DOHH2 (cell line): Measurements from ENCODE around the gene CP.
A peak's percentile ranks its signal among the peaks of the same experiment; 100 is the strongest.

Experiments
- H3F3A ChIP-seq: fragments of 200-600 bp; sonication (generic), shearing (Covaris generic); 2 replicates; pipeline ENCODE4 v1.6.0; 2016; ENCODE audit warnings: antibody characterized with exemption, mild to moderate bottlenecking; ENCODE audit not compliant: control insufficient read depth, insufficient read depth
- H3K27ac ChIP-seq: fragments of 200-600 bp; sonication (generic); 2 replicates; pipeline ENCODE4 v1.5.1; 2014; ENCODE audit warnings: low read depth, mild to moderate bottlenecking, low read length, moderate library complexity
- H3K27me3 ChIP-seq: fragments of 200-600 bp; sonication (generic); 2 replicates; pipeline ENCODE4 v1.6.1; 2014; ENCODE audit warnings: mild to moderate bottlenecking, low read length, mixed read lengths; ENCODE audit not compliant: control insufficient read depth
- H3K36me3 ChIP-seq: fragments of 200-600 bp; sonication (generic); 2 replicates; pipeline ENCODE4 v1.6.1; 2014; ENCODE audit warnings: mild to moderate bottlenecking, low read length, moderate library complexity, mixed read lengths; ENCODE audit not compliant: control insufficient read depth
- H3K4me1 ChIP-seq: fragments of 200-600 bp; sonication (generic); 2 replicates; pipeline ENCODE4 v1.6.1; 2014; ENCODE audit warnings: mild to moderate bottlenecking, low read length, mixed read lengths; ENCODE audit not compliant: control insufficient read depth
- H3K4me2 ChIP-seq: fragments of 200-600 bp; sonication (generic); 2 replicates; pipeline ENCODE4 v1.6.0; 2014; ENCODE audit warnings: mild to moderate bottlenecking, low read length, moderate library complexity
- H3K4me3 ChIP-seq: fragments of 200-600 bp; sonication (generic); 2 replicates; pipeline ENCODE4 v1.5.1; 2014; ENCODE audit warnings: mild to moderate bottlenecking, low read length, mixed read lengths
- H3K79me2 ChIP-seq: fragments of 200-600 bp; sonication (generic); 2 replicates; pipeline ENCODE4 v1.6.1; 2014; ENCODE audit warnings: mild to moderate bottlenecking, low read length, mixed read lengths; ENCODE audit not compliant: control insufficient read depth
- H3K9me2 ChIP-seq: fragments of 200-600 bp; sonication (generic); replicated peaks from 2 replicates; pipeline ENCODE4 v1.6.1; 2014; ENCODE audit warnings: mild to moderate bottlenecking, low read length, mixed read lengths; ENCODE audit not compliant: control insufficient read depth
- H3K9me3 ChIP-seq: fragments of 200-600 bp; sonication (generic); 2 replicates; pipeline ENCODE4 v1.6.1; 2014; ENCODE audit warnings: antibody characterized with exemption, low read length, mixed read lengths; ENCODE audit not compliant: control insufficient read depth, insufficient read depth
- H4K20me1 ChIP-seq: fragments of 200-600 bp; sonication (generic); 2 replicates; pipeline ENCODE4 v1.6.0; 2014; ENCODE audit warnings: low read depth, mild to moderate bottlenecking, antibody characterized with exemption, low read length, moderate library complexity; ENCODE audit not compliant: control insufficient read depth, insufficient read depth
- EZH2phosphoT487 ChIP-seq: fragments of 200-600 bp; sonication (generic); IDR thresholded peaks from 2 replicates; pipeline ENCODE4 v1.6.1; 2017; ENCODE audit warnings: borderline replicate concordance, mild to moderate bottlenecking, antibody characterized with exemption, low read length, moderate library complexity, mixed read lengths
- TF ChIP-seq, protein P1 (sequence below): fragments of 200-600 bp; sonication (generic); IDR thresholded peaks from one replicate; pipeline ENCODE4 v1.5.1; 2014; ENCODE audit warnings: antibody characterized with exemption, mild to moderate bottlenecking, low read depth, low read length; ENCODE audit not compliant: poor library complexity, severe bottlenecking

The CP gene

DNA sequence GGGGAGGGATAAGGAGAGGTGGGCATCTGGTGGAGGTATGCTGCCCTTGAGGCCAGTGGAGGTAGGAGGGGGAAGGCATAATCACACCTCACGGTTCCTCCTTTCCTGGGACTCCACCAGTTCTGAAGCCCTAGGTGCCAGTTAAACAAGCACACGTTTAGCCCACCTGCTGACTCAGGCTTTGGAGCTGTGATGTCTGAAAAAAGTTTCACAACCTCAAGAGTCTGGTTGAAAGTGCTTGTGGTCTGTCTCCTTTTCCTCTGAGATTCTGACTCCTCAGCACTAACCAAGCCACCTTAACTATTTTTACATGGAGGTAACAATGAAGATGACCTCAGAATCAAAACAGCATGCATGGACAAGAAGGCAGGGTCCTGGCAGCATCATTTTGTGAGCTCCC lies 69.2 kb downstream of the CP start:
- H3K4me3 ChIP-seq = no peak overlapping the region
- TF ChIP-seq, protein P1, sequence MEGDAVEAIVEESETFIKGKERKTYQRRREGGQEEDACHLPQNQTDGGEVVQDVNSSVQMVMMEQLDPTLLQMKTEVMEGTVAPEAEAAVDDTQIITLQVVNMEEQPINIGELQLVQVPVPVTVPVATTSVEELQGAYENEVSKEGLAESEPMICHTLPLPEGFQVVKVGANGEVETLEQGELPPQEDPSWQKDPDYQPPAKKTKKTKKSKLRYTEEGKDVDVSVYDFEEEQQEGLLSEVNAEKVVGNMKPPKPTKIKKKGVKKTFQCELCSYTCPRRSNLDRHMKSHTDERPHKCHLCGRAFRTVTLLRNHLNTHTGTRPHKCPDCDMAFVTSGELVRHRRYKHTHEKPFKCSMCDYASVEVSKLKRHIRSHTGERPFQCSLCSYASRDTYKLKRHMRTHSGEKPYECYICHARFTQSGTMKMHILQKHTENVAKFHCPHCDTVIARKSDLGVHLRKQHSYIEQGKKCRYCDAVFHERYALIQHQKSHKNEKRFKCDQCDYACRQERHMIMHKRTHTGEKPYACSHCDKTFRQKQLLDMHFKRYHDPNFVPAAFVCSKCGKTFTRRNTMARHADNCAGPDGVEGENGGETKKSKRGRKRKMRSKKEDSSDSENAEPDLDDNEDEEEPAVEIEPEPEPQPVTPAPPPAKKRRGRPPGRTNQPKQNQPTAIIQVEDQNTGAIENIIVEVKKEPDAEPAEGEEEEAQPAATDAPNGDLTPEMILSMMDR = no peak
- TF ChIP-seq EZH2phosphoT487 = no peak
- H3K9me2 ChIP-seq = no peaks in the 10 kb centered on the region
- H3K27ac ChIP-seq = no peak overlapping the region
- no peaks in the 10 kb centered on the region for H3K4me1 ChIP-seq
- H3K9me3 ChIP-seq = no peaks in the 10 kb centered on the region
- H3K79me2 ChIP-seq = no peaks in the 10 kb centered on the region
- H3F3A ChIP-seq = no peaks in the 10 kb centered on the region
- H3K27me3 ChIP-seq = no peaks in the 10 kb centered on the region
- H4K20me1 ChIP-seq = no peaks in the 10 kb centered on the region
- no peak overlapping the region for H3K4me2 ChIP-seq
- peaks cover 41% of the 10 kb centered on the region for H3K36me3 ChIP-seq

DNA sequence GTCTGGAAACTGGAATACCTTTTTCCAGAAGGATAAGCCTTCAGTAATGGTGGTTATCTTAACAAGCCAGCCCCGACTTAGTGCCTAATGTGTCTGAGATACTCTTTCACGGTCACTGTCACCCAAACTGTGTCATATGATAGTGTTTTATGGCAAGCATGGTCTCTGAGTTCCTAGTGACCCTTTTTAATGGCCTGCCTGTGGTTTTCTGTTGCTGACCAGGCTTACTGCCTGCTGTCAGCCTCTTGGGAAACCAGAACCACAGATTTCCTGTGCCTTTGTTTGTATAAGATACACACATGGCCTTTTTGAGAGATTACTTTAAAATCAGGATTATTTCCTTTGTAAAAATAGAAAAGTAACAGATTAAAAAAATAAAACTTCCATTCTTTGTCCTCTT lies 69.8 kb downstream of the CP start:
- no peak overlapping the region for H3K27ac ChIP-seq
- no peaks in the 10 kb centered on the region for H3K4me1 ChIP-seq
- no peaks in the 10 kb centered on the region for H3F3A ChIP-seq
- no peaks in the 10 kb centered on the region for H3K9me3 ChIP-seq
- H3K27me3 ChIP-seq = no peaks in the 10 kb centered on the region
- H3K9me2 ChIP-seq = no peaks in the 10 kb centered on the region
- no peak overlapping the region for H3K4me2 ChIP-seq
- no peaks in the 10 kb centered on the region for H4K20me1 ChIP-seq
- no peaks in the 10 kb centered on the region for H3K79me2 ChIP-seq
- TF ChIP-seq, protein P1 = no peak
- no peak for TF ChIP-seq EZH2phosphoT487
- no peak overlapping the region for H3K4me3 ChIP-seq
- H3K36me3 ChIP-seq = peaks cover 40% of the 10 kb centered on the region

DNA sequence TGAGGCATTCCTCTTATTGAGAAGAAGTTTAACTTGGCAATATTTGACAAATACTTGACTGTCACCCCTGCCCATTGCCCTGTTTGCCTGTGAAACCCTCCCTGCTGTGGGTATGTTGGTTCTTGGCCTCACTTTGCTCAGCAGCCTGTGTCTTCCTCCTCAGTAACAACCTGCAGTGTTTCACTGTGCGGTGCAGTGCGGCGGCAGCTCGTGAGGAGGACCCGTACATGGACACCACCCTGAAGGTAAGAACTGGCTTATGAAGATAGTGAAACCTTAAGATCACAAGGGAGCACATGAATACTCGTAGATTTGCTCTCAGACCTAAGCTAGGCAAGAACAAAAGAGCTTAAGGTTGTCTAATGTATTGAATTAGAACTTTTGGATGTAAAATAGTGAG lies 71.2 kb downstream of the CP start:
- H3K36me3 ChIP-seq = peaks cover 44% of the 10 kb centered on the region
- no peaks in the 10 kb centered on the region for H3K9me3 ChIP-seq
- TF ChIP-seq, protein P1 = no peak
- TF ChIP-seq EZH2phosphoT487 = no peak
- H4K20me1 ChIP-seq = no peaks in the 10 kb centered on the region
- H3K27me3 ChIP-seq = no peaks in the 10 kb centered on the region
- no peaks in the 10 kb centered on the region for H3K79me2 ChIP-seq
- H3F3A ChIP-seq = no peaks in the 10 kb centered on the region
- no peak overlapping the region for H3K4me3 ChIP-seq
- no peak overlapping the region for H3K27ac ChIP-seq
- no peaks in the 10 kb centered on the region for H3K9me2 ChIP-seq
- H3K4me2 ChIP-seq = no peak overlapping the region
- H3K4me1 ChIP-seq = peaks cover 13% of the 10 kb centered on the region

DNA sequence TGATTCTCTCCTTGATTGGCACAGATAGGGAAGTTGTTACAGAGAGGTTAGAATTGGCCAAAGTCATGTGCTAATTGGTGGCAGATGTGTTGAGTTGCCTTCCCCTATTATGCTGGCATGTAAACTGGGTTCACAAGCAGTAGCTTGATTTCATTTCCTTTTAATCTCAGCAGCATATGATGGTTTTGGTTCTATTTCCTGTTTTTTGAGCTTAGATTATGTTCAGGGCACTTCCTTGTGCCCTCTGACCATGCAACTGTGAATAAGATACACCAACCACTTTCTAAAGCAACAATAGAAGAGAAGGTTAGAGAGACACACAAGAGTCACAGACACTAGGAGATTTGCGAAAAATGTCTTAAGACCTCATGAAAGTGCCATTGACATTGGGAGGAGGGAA lies 75.7 kb downstream of the CP start:
- TF ChIP-seq, protein P1 = no peak
- no peak for TF ChIP-seq EZH2phosphoT487
- Histone ChIP-seq H3K27me3 (no peaks in the 10 kb centered on the region), H3K4me1 (peaks cover 24% of the 10 kb centered on the region), H3K36me3 (peaks cover 45% of the 10 kb centered on the region), H3F3A (no peaks in the 10 kb centered on the region), H4K20me1 (no peaks in the 10 kb centered on the region), H3K4me3 (peak overlapping the region; percentile 7; the same call in 1 of the 2 replicates), H3K9me2 (no peaks in the 10 kb centered on the region), H3K9me3 (no peaks in the 10 kb centered on the region), H3K27ac (peak overlapping the region; percentile 50), H3K4me2 (peak overlapping the region; percentile 39), H3K79me2 (no peaks in the 10 kb centered on the region)
